ENCODE data around the gene UBE3C.

The UBE3C gene

DNA sequence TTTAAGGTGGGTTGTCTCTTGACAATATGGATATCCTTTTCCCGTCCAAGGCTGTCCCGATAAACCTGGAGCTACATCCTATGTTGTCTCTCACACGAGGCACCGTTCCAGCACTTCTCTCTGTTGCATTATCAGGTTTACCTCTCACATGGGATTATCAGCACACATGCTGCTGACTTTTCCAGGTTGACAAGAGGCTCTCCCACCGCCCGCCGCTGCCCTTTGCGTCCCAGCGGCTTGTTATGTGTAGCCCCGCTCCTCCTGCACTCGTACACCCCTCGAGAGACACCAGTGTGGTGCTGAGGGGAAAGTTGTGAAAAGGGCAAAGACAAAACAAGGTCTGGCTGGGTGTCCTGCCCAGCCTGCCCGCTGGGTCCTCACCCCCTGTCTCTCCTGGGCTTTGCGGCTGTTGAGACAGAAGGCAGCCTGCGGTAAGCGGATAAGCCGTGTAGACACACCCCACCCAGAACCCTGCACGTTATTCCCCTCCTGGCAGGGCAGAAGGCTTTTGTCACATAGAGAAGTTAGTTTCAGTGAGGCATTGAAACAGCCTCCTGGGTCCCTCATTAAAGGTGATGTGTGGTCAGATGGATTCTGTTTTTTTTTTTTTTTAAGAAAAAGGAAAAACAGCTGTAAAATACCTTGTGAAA is 38.7 kb downstream of the UBE3C start:
- DNase-seq (ENCODE audit: low read depth) = no peak

- DNase-seq (ENCODE audit: low read depth) = no peak
These were observed 39.3 kb downstream of the UBE3C start for GRCh38 chr7:157177983-157178381.

GRCh38 chr7:157183832-157184231 is 45.1 kb downstream of the UBE3C start:
- no peak for DNase-seq (ENCODE audit: low read depth)

GRCh38 chr7:157188091-157188665 is 49.5 kb downstream of the UBE3C start:
- DNase-seq (ENCODE audit: low read depth) = no peak

GRCh38 chr7:157189405-157189804 is 50.7 kb downstream of the UBE3C start:
- DNase-seq (ENCODE audit: low read depth) = no peak

GRCh38 chr7:157192861-157193260 is 54.1 kb downstream of the UBE3C start:
- DNase-seq (ENCODE audit: low read depth) = no peak

DNA sequence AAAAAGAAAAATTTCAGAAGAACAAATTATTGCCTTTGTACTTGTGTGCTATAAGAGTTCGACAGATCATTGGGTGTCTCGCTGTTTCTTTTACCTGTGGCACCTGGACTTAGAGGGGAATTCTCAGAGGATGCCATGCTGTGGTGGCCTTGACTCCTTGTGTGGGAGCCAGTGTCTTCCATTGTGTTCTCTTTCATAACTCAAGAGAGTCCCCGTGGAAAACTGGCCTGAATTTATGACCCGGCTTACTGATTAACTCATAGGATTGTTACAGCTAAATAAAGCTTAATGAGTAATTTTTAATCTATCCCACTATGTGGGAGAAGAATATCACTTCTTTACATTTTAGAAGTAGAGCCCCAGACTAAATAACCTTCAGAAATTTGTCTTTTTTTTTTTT is 54.5 kb downstream of the UBE3C start:
- no peak for DNase-seq (ENCODE audit: low read depth)

GRCh38 chr7:157194948-157195347 is 56.2 kb downstream of the UBE3C start:
- DNase-seq (ENCODE audit: low read depth) = no peak

DNA sequence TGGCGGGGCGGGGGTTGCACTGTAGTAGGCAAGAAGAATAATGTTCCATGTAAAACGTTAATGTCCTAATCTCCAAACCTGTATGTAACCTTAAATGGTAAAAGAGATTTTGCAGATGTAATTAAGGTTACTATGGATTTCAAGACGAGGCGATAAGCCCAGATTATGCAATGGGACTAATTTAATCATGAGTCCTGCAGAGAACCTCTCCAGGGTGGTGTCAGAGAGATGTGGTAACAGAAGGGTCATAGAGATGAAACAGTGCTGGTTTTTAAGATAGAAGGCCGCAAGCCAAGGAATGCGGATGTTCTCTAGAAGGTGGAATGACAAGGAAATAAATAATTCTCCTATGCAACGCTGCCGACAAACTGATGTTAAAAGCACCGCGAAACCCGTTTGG is 57.1 kb downstream of the UBE3C start:
- DNase-seq (ENCODE audit: low read depth) = no peak

GRCh38 chr7:157204134-157204533 is 65.4 kb downstream of the UBE3C start:
- DNase-seq (ENCODE audit: low read depth) = no peak

DNA sequence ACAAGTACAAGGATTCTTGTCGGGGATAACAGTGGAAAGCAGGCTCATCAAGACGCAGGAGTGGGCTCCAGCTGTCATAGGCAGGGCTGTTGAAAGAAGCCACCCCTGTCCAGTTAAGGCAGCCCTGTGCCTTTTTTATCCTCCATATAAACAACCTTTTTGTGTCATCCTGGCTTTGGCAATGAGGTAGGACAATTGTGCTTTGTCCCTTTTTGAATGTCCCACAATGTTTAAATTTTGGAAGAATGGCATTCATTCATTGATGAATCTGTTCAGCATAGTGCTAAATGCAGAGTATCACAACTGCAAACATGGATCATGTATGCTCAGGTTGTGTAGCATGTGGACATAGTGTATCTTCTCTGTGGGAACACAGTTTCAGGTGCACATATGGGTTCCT is 66.7 kb downstream of the UBE3C start:
- DNase-seq (ENCODE audit: low read depth) = no peak

DNA sequence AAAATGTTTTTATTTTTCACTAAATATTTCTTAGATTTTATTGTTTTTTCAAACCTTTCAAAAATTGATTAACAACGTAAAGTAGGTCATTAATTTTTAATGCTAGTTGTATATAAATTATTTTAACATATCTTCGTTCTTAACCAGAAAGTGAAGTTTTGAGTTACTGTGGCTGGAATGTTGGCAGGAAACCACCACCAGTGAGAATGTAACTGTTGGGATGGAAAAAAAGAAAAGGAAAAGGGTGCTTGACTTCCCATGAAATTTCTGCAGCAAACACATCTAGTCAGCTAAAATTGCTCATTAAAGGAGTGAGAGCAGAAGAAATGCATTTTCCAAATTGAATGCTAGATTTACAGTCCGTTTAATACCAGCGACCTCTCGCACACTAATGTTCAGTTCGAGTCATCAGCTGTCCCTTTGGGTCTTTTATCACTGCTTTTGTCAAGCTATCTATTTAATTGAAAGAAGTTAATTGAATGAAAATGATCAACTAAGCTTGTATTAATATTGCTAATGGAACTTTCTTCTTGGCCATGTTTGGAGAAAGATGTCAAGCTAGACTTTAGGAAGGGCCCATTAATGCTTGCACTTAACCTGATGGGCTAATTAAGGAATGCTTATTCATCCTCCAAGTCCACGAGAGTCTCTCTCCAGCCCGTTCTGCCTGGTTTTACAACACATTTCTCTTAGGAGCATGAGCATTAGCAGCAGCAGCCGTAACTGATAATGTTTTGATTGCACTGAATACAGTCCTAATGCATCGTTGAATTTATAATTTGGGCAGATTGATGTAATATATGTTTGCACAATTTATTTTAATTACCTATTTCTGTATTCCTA is 70.1 kb downstream of the UBE3C start:
- no peak for DNase-seq (ENCODE audit: low read depth)

- DNase-seq (ENCODE audit: low read depth) = no peak
These were observed 72.0 kb downstream of the UBE3C start for GRCh38 chr7:157210682-157211081.

DNA sequence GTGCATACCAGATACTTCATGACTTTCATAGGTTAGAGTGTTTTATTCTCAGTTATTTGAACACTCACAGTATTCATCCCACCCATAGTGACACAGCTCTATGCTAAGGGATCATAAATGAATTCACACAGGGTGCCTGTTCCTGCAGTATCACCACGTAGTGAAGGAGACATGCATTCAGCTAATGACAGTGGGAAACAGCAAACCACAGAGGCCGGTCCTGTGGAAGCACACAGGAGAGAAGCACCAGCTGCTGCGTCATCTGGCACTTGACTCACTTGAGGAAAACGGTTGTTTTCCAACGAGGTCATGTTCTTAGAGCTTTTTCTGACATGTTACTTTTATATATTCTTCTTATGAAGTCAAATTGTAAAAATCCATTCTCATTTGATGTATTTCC is 73.0 kb downstream of the UBE3C start:
- DNase-seq (ENCODE audit: low read depth) = no peak

GRCh38 chr7:157219154-157219553 is 80.4 kb downstream of the UBE3C start:
- DNase-seq (ENCODE audit: low read depth) = no peak

- DNase-seq (ENCODE audit: low read depth) = no peak
These were observed 82.3 kb downstream of the UBE3C start for GRCh38 chr7:157220916-157221569.

DNA sequence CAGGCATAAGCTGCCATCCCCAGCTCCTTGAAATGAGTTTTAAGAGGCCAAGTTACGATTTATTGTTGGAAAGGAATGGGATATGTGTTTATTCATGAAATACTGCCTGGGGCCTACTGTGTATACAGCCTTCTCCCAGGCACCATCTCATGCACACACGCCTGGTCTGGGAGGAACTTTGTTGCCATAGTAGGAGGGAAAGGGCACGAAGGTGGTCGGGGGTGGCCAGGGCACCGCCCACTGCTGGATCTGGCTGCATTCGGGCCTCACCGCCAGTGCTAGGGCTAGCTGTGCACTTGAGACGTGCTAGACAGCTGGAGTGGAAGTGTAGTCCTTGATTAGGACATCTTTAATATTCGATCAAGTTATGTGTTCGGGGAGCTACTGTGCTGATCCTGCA is 84.0 kb downstream of the UBE3C start:
- no peak for DNase-seq (ENCODE audit: low read depth)

GRCh38 chr7:157224627-157225026 is 85.9 kb downstream of the UBE3C start:
- DNase-seq (ENCODE audit: low read depth) = no peak

DNA sequence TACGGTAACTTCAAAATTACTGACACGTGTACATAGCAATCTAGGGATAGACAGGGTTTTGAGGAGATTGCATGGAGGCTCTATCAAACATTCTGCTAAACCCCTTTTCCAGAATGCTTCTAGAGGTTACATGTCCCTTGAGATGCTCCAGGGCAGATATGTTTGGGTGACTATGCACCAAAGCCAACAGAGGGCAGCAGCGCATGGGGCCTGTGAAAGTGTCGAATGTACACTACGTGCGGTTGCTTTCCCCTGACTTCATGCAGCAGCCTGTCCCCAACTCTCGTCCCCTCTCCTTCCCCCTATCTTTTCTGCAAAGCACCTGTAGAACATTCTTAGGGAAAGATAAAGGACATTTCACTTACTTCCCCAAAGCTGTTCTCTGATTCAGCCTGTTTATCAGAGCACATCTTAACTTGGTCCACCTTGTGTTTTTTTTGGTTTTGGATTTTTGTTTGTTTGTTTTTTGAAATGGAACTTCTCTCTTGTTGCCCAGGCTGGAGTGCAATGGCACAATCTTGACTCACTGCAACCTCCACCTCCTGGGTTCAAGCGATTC is 90.2 kb downstream of the UBE3C start:
- DNase-seq (ENCODE audit: low read depth) = no peak

DNA sequence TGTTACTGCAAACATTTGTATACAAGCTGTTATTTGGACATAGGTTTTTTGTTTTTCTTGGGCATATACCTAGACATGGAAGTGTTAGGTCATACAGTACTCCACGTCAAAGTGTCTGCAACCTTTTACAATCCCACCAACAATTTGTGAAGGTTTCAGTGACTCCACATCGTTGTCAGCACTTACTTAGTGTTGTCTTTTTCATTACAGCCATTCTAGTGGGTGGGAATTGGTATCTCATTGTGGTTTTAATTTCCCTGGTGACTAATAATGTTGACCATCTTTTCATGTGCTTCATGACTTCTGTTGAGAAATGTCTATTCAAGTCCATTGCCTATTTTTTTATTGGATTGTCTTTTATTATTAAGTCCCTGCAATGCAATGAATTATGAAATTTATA is 95.0 kb downstream of the UBE3C start:
- DNase-seq (ENCODE audit: low read depth) = no peak

- no peak for DNase-seq (ENCODE audit: low read depth)
These were observed 95.5 kb downstream of the UBE3C start for GRCh38 chr7:157234271-157234670.
